Vagina (tissue), 2 donors: ENCODE measurements around the gene ADAMTS2. TPM values are rescaled to one million over a fixed set of nuclear protein-coding genes. Genes with fewer than 3 reads are reported as not detected.

ENCODE experiments used
- DNase-seq, 2 donors: peaks; one replicate each; pipeline ENCODE4 v3.0.0-alpha.2; 2017; ENCODE audit errors: extremely low spot score in 2 of 2
- H3K27ac ChIP-seq: fragments of 200-600 bp; sonication (generic); one replicate; pipeline ENCODE4 v1.5.1; 2019
- H3K27me3 ChIP-seq: fragments of 200-600 bp; sonication (generic); one replicate; pipeline ENCODE4 v1.5.1; 2019
- H3K36me3 ChIP-seq, 2 donors: fragments of 200-600 bp; sonication (generic); one replicate each; pipeline ENCODE4 v1.5.1; 2017 to 2019
- H3K4me1 ChIP-seq: fragments of 200-600 bp; sonication (generic); one replicate; pipeline ENCODE4 v1.5.1; 2019
- H3K4me3 ChIP-seq, 2 donors: fragments of 200-600 bp; sonication (generic); 1 replicate in 1 of 2; 2 replicates in 1 of 2; pipeline ENCODE4 v1.5.1; 2016 to 2019
- H3K9me3 ChIP-seq: fragments of 200-600 bp; sonication (generic); one replicate; pipeline ENCODE4 v1.5.1; 2019
- CTCF ChIP-seq, 3 experiments: fragments of 450-650 bp in 2 of 3; fragments of 200-600 bp in 1 of 3; sonication (generic) in 1 of 3; IDR thresholded peaks; one replicate each; pipeline ENCODE4 v1.5.1; 2017 to 2019; ENCODE audit warnings: antibody characterized with exemption in 3 of 3, mild to moderate bottlenecking in 2 of 3, moderate library complexity in 2 of 3
- POLR2A ChIP-seq, 2 donors: fragments of 450-650 bp; IDR thresholded peaks; one replicate each; pipeline ENCODE4 v1.6.1; 2017; ENCODE audit warnings: antibody characterized with exemption in 2 of 2, mild to moderate bottlenecking in 2 of 2, moderate library complexity in 2 of 2
- POLR2AphosphoS5 ChIP-seq, 2 donors: sonication (generic); formaldehyde crosslinking; IDR thresholded peaks; one replicate each; pipeline ENCODE4 v1.9.0; 2017; ENCODE audit warnings: antibody characterized with exemption in 2 of 2, mild to moderate bottlenecking in 2 of 2, low read depth in 1 of 2; ENCODE audit not compliant: insufficient read depth in 1 of 2
- intact Hi-C: fragments of 100-400 bp; cut with DNase I; formaldehyde crosslinking; loops from one replicate; pipeline ENCODE4 v1.15.1; 2023
- total RNA-seq: library from RNA; depleted of rRNA; stranded (reverse); fragments of >200 nt; gene quantifications from one replicate; pipeline ENCODE4 v1.2.3, GENCODE V29; 2016

ADAMTS2 gene
- total RNA-seq, 1 donor from 2014 or later = 17.4 TPM

- H3K4me1 ChIP-seq = no peaks in the 10 kb centered on the region
- no peak overlapping the region for H3K4me3 ChIP-seq
- no peaks in the 10 kb centered on the region for H3K27me3 ChIP-seq
- no peaks in the 10 kb centered on the region for H3K36me3 ChIP-seq
- TF ChIP-seq CTCF (IDR thresholded peaks at IDR 0.05) (no peak), POLR2A (IDR thresholded peaks at IDR 0.05) (no peak), POLR2AphosphoS5 (IDR thresholded peaks at IDR 0.05; ENCODE audit: insufficient read depth in 1 of 2, low read depth in 1 of 2) (no peak)
- H3K9me3 ChIP-seq = no peaks in the 10 kb centered on the region
- no peak overlapping the region for H3K27ac ChIP-seq
- DNase-seq = no peak
- intact Hi-C loops = no loop called here
These were observed 37.2 kb upstream of the ADAMTS2 start for GRCh38 chr5:179382486-179382885.

- no peak for TF ChIP-seq CTCF (IDR thresholded peaks at IDR 0.05)
- TF ChIP-seq POLR2A (IDR thresholded peaks at IDR 0.05) = no peak
- no peak for TF ChIP-seq POLR2AphosphoS5 (IDR thresholded peaks at IDR 0.05; ENCODE audit: insufficient read depth in 1 of 2, low read depth in 1 of 2)
- no peak for DNase-seq
- intact Hi-C loops = no loop called here
- Histone ChIP-seq H3K27me3 (no peaks in the 10 kb centered on the region), H3K36me3 (no peaks in the 10 kb centered on the region), H3K4me1 (no peaks in the 10 kb centered on the region), H3K4me3 (no peak overlapping the region), H3K9me3 (no peaks in the 10 kb centered on the region), H3K27ac (no peak overlapping the region)
These were observed 36.4 kb upstream of the ADAMTS2 start for GRCh38 chr5:179381691-179382090.

GRCh38 chr5:179380211-179381035 is 35.2 kb upstream of the ADAMTS2 start:
- no peaks in the 10 kb centered on the region for H3K36me3 ChIP-seq
- TF ChIP-seq POLR2AphosphoS5 (IDR thresholded peaks at IDR 0.05; ENCODE audit: insufficient read depth in 1 of 2, low read depth in 1 of 2) (no peak), CTCF (IDR thresholded peaks at IDR 0.05) (no peak)
- H3K9me3 ChIP-seq = no peaks in the 10 kb centered on the region
- no peak overlapping the region for H3K4me3 ChIP-seq
- no peaks in the 10 kb centered on the region for H3K4me1 ChIP-seq
- H3K27me3 ChIP-seq = no peaks in the 10 kb centered on the region
- DNase-seq = no peak
- intact Hi-C loops = no loop called here
- no peak overlapping the region for H3K27ac ChIP-seq

GRCh38 chr5:179379321-179379890 is 34.1 kb upstream of the ADAMTS2 start:
- no peaks in the 10 kb centered on the region for H3K4me1 ChIP-seq
- intact Hi-C loops = no loop called here
- H3K36me3 ChIP-seq = no peaks in the 10 kb centered on the region
- no peak for TF ChIP-seq CTCF (IDR thresholded peaks at IDR 0.05)
- TF ChIP-seq POLR2AphosphoS5 (IDR thresholded peaks at IDR 0.05; ENCODE audit: insufficient read depth in 1 of 2, low read depth in 1 of 2) = no peak
- no peak for TF ChIP-seq POLR2A (IDR thresholded peaks at IDR 0.05)
- no peaks in the 10 kb centered on the region for H3K27me3 ChIP-seq
- H3K27ac ChIP-seq = no peak overlapping the region
- DNase-seq = no peak
- no peak overlapping the region for H3K4me3 ChIP-seq
- H3K9me3 ChIP-seq = no peaks in the 10 kb centered on the region
